K562 (cell line): Measurements from ENCODE around the gene SLAMF7. TPM values are rescaled to one million over a fixed set of nuclear protein-coding genes. Genes with fewer than 3 reads are reported as not detected.

Experiments
- ATAC-seq: fragments of 200-7000 bp; cut with Tn5 transposase; 3 replicates; pipeline ENCODE4 v1.9.1; 2020; ENCODE audit warnings: moderate library complexity
- BruUV-seq: library from RNA; stranded (reverse); fragments of 400-500 nt; replicated peaks from 2 replicates; lab custom pipeline; 2021; lab: Mats Ljungman, UMichigan
- CTCF ChIA-PET: fragments of 300-600 bp; formaldehyde crosslinking; extraction: SDS; loops from one replicate; lab custom pipeline; 2021; ENCODE audit warnings: low intra/inter-chr PET ratio; lab: Yijun Ruan, JAX
- POLR2A ChIA-PET: fragments of 300-600, 350-650 bp; sonication (Branson Sonifier 250); formaldehyde crosslinking; extraction: SDS; loops from one replicate; lab custom pipeline; 2021; ENCODE audit warnings: antibody characterized with exemption, inconsistent platforms; lab: Yijun Ruan, JAX
- DNase-seq, 4 experiments: peaks; one replicate each; pipeline versions ENCODE4 v3.0.0 to v3.0.0-alpha.2; 2011 to 2018; ENCODE audit warnings: low spot score in 3 of 4, mixed read lengths in 3 of 4; ENCODE audit errors: extremely low read depth in 1 of 4
- FAIRE-seq: peaks from 2 replicates; lab custom pipeline; 2011; peaks lifted over from hg19 to GRCh38; lab: Jason Lieb, UNC
- H2AFZ ChIP-seq: 2 replicates; pipeline ENCODE4 v1.6.0; 2011; ENCODE audit warnings: low read depth, low read length, control low read depth, inconsistent platforms
- H3K27ac ChIP-seq: fragments of 200-600 bp; 3 replicates; pipeline ENCODE4 v1.8.0; 2011; ENCODE audit warnings: low read depth, mild to moderate bottlenecking, control low read depth, inconsistent platforms, low read length, moderate library complexity, mixed read lengths; ENCODE audit errors: extremely low read depth
- H3K27me3 ChIP-seq, 2 experiments: fragments of 300-600 bp in 1 of 2; 2 replicates in 1 of 2; 3 replicates in 1 of 2; pipeline versions ENCODE4 v1.6.0 to v1.8.0; 2011; ENCODE audit warnings: inconsistent platforms in 2 of 2, low read length in 2 of 2, mild to moderate bottlenecking in 1 of 2, mixed read lengths in 1 of 2, moderate library complexity in 1 of 2; ENCODE audit not compliant: control insufficient read depth in 2 of 2, insufficient read depth in 2 of 2
- H3K36me3 ChIP-seq: fragments of 300-600 bp; 3 replicates; pipeline ENCODE4 v1.8.0; 2011; ENCODE audit warnings: mild to moderate bottlenecking, low read length, inconsistent platforms; ENCODE audit not compliant: control insufficient read depth, insufficient read depth
- H3K4me1 ChIP-seq, 2 experiments: fragments of 200-600 bp in 1 of 2; replicated peaks in 1 of 2; 2 replicates in 1 of 2; 3 replicates in 1 of 2; pipeline versions ENCODE4 v1.5.1 to v1.8.0; 2011; ENCODE audit warnings: inconsistent platforms in 2 of 2, low read length in 2 of 2, mild to moderate bottlenecking in 1 of 2, mixed read lengths in 1 of 2, moderate library complexity in 1 of 2; ENCODE audit not compliant: control insufficient read depth in 2 of 2, insufficient read depth in 2 of 2
- H3K4me2 ChIP-seq: 2 replicates; pipeline ENCODE4 v1.6.1; 2011; ENCODE audit warnings: low read length, control low read depth, inconsistent platforms, mixed read lengths; ENCODE audit not compliant: insufficient read depth
- H3K4me3 ChIP-seq: fragments of 200-600 bp; sonication (generic), shearing (Covaris generic); 2 replicates; pipeline ENCODE4 v1.5.1; 2016; ENCODE audit warnings: control low read depth, inconsistent platforms
- H3K79me2 ChIP-seq: fragments of 200-600 bp; 3 replicates; pipeline ENCODE4 v1.8.0; 2011; ENCODE audit warnings: low read length, inconsistent platforms; ENCODE audit not compliant: control insufficient read depth, insufficient read depth
- H3K9ac ChIP-seq, 2 experiments: 2 replicates each; pipeline versions ENCODE4 v1.6.0 to v1.6.1; 2011; ENCODE audit warnings: low read depth in 2 of 2, low read length in 2 of 2, control low read depth in 1 of 2, inconsistent platforms in 1 of 2, mild to moderate bottlenecking in 1 of 2, mixed read lengths in 1 of 2; ENCODE audit not compliant: insufficient read depth in 1 of 2
- H3K9me1 ChIP-seq: one replicate; pipeline ENCODE4 v1.6.0; 2011; ENCODE audit warnings: inconsistent platforms, mild to moderate bottlenecking, low read length, moderate library complexity; ENCODE audit not compliant: control insufficient read depth, insufficient read depth
- H3K9me3 ChIP-seq: replicated peaks from 2 replicates; pipeline ENCODE4 v1.5.1; 2011; ENCODE audit warnings: low read depth, low read length, inconsistent platforms; ENCODE audit not compliant: control insufficient read depth, insufficient read depth
- H4K20me1 ChIP-seq: replicated peaks from 2 replicates; pipeline ENCODE4 v1.6.1; 2011; ENCODE audit warnings: low read length, inconsistent platforms, mixed read lengths; ENCODE audit not compliant: control insufficient read depth, insufficient read depth
- KLF10 ChIP-seq: fragments of 250-450 bp; sonication (Bioruptor Pico); IDR thresholded peaks from 2 replicates; pipeline ENCODE4 v1.6.1; 2021; ENCODE audit warnings: matching md5 sums
- MEIS2 ChIP-seq: fragments of 450-650 bp; IDR thresholded peaks from 2 replicates; pipeline ENCODE4 v1.6.1; 2014; ENCODE audit warnings: mild to moderate bottlenecking; ENCODE audit not compliant: partially characterized antibody
- PBX2 ChIP-seq, 2 experiments: IDR thresholded peaks in 1 of 2; conservative IDR thresholded peaks in 1 of 2; 2 replicates each; pipeline ENCODE4 v1.6.1; 2016; ENCODE audit warnings: low read depth in 2 of 2, mild to moderate bottlenecking in 1 of 2, missing compliant biosample characterization in 1 of 2, missing genetic modification characterization in 1 of 2, moderate library complexity in 1 of 2
- RAD51 ChIP-seq: fragments of 450-650 bp; IDR thresholded peaks from 2 replicates; pipeline ENCODE4 v1.7.1; 2016; ENCODE audit warnings: low read depth, mild to moderate bottlenecking, borderline replicate concordance
- TBL1XR1 ChIP-seq, 2 experiments: IDR thresholded peaks; 2 replicates each; pipeline ENCODE4 v1.6.1; 2012; ENCODE audit warnings: improper control_type of control experiment in 2 of 2, low read length in 2 of 2, mild to moderate bottlenecking in 1 of 2
- USF2 ChIP-seq: sonication (generic); formaldehyde crosslinking; IDR thresholded peaks from 2 replicates; pipeline ENCODE4 v1.5.0; 2020; ENCODE audit warnings: missing genetic modification reagents
- ZKSCAN3 ChIP-seq: fragments of 250-450 bp; sonication (Bioruptor Pico); IDR thresholded peaks from 2 replicates; pipeline ENCODE4 v1.4.0; 2020
- ZNF655 ChIP-seq: fragments of 250-450 bp; sonication (Bioruptor Pico); IDR thresholded peaks from 2 replicates; pipeline ENCODE4 v1.5.0; 2021
- WGBS: fragments of 100-300 bp; shearing (Covaris generic); methylation state at CpG from one replicate; pipeline ENCODE4 v1.1.6; 2016; ENCODE audit warnings: low coverage, mixed read lengths; ENCODE audit not compliant: insufficient coverage; ENCODE audit errors: missing lambda C conversion rate; 5-methylcytosine and 5-hydroxymethylcytosine counted together
- in situ Hi-C: fragments of 300-500 bp; cut with MboI; formaldehyde crosslinking; loops from 4 replicates; pipeline ENCODE4 v1.15.0; 2018; ENCODE audit warnings: inconsistent platforms, mixed read lengths
- intact Hi-C: fragments of 100-400 bp; cut with micrococcal nuclease; formaldehyde crosslinking; loops from 2 replicates; pipeline ENCODE4 v1.14.2; 2022
- polyA plus RNA-seq, 8 experiments: library from polyadenylated mRNA; depleted of rRNA in 4 of 8; stranded (reverse) in 5 of 8; unstranded in 3 of 8; fragments of >200 nt; fragmentation: Nextera tagmentation in 2 of 8; fragmentation: Illumina TruSeq in 1 of 8; extraction: Ambion mirVana in 2 of 8; extraction: Trizol in 1 of 8; gene quantifications; 2 replicates each; pipeline versions ENCODE4 v1.2.1 to v1.2.3, GENCODE V29; 2011 to 2014; ENCODE audit warnings: inconsistent platforms in 1 of 8, missing spikeins in 1 of 8
- total RNA-seq, 7 experiments: library from RNA; depleted of rRNA in 6 of 7; stranded (reverse); fragments of >200 nt in 6 of 7; fragmentation: Illumina TruSeq in 2 of 7; extraction: Trizol in 2 of 7; gene quantifications; 2 replicates each; pipeline versions ENCODE4 v1.2.1 to v1.2.3, GENCODE V29; 2011 to 2021; ENCODE audit warnings: low replicate concordance in 1 of 7
- TF ChIP-seq, protein P1 (sequence below): fragments of 450-650 bp; IDR thresholded peaks from 2 replicates; pipeline ENCODE4 v1.6.1; 2017; ENCODE audit warnings: antibody characterized with exemption, mild to moderate bottlenecking

Gene SLAMF7
- total and polyA plus RNA-seq, 9 of the 15 experiments (the other 6 are each of a cell fraction or from before 2014, with no cell fraction given): 0.11 to 1.2 (median 0.22) TPM; not detected in 2

DNA sequence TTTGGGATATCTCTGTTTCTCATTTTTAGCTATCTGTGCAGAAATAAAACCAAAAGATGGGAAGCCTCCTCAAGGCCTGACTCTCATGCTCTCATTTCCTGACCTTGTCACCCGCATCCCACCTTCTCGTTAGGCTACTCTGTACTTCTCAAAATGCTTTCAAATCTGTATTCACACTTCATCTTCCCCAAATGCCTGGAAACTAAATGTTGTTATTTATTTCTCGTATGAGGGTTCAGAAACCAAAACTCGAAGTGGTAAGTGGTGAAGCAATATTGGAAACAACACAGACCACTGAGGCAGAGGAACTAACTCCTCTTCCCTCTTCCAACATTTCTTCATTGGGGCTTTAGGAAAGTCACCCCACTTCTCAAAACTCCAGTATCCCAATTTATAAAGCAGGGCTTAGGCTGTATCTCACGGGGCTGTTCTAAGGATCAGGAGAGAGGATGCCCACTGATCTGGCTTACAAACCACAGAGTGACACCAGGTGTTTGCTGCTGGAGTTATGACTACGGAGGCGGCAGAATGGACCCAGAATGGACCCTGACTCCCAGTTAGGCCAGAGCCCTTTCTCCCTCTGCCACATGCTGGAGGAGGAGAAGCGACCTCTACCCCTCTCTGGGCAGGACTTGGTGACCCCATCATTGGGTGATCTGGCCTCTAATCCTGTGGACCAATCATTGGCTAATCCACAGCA is 3.5 kb downstream of the SLAMF7 start (continued):
- TF ChIP-seq, protein P1, sequence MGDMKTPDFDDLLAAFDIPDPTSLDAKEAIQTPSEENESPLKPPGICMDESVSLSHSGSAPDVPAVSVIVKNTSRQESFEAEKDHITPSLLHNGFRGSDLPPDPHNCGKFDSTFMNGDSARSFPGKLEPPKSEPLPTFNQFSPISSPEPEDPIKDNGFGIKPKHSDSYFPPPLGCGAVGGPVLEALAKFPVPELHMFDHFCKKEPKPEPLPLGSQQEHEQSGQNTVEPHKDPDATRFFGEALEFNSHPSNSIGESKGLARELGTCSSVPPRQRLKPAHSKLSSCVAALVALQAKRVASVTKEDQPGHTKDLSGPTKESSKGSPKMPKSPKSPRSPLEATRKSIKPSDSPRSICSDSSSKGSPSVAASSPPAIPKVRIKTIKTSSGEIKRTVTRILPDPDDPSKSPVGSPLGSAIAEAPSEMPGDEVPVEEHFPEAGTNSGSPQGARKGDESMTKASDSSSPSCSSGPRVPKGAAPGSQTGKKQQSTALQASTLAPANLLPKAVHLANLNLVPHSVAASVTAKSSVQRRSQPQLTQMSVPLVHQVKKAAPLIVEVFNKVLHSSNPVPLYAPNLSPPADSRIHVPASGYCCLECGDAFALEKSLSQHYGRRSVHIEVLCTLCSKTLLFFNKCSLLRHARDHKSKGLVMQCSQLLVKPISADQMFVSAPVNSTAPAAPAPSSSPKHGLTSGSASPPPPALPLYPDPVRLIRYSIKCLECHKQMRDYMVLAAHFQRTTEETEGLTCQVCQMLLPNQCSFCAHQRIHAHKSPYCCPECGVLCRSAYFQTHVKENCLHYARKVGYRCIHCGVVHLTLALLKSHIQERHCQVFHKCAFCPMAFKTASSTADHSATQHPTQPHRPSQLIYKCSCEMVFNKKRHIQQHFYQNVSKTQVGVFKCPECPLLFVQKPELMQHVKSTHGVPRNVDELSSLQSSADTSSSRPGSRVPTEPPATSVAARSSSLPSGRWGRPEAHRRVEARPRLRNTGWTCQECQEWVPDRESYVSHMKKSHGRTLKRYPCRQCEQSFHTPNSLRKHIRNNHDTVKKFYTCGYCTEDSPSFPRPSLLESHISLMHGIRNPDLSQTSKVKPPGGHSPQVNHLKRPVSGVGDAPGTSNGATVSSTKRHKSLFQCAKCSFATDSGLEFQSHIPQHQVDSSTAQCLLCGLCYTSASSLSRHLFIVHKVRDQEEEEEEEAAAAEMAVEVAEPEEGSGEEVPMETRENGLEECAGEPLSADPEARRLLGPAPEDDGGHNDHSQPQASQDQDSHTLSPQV: no peak
- TF ChIP-seq ZKSCAN3 (CRISPR knock-in tag): no peak
- TF ChIP-seq TBL1XR1 (IDR thresholded peaks at IDR 0.05; ENCODE audit: low read length in 2 of 2): no peak

GRCh38 chr1:160743266-160743665 is 4.2 kb downstream of the SLAMF7 start:
- Histone ChIP-seq H3K9me1 (no peaks in the 10 kb centered on the region), H4K20me1 (no peaks in the 10 kb centered on the region), H3K4me3 (no peak overlapping the region), H3K4me2 (peak overlapping the region; percentile 3), H3K79me2 (no peaks in the 10 kb centered on the region), H3K9ac (no peak overlapping the region), H3K27ac (no peak overlapping the region), H3K9me3 (no peaks in the 10 kb centered on the region), H3K4me1 (peaks cover 0 to 10% of the 10 kb centered on the region in 2 experiments; a peak in 2 of 5 replicates), H3K36me3 (no peaks in the 10 kb centered on the region), H3K27me3 (peaks cover 0 to 8% of the 10 kb centered on the region in 2 experiments; a peak in 3 of 5 replicates), H2AFZ (no peak overlapping the region)
- intact Hi-C loops (no loop called here), in situ Hi-C loops (no loop called here)
- ATAC-seq (peak; percentile 61), FAIRE-seq (no peak), DNase-seq (peak in 1 of 4 experiments; percentile 16)
- WGBS: 0% methylated on average over 3 of the region's 3 CpGs
- CTCF ChIA-PET: no interaction called here
- BruUV-seq: no TSS peak
- POLR2A ChIA-PET: interaction anchor here (0.9 kb wide), 1 partner anchor 25 kb away, joined by 3 read pairs; no protein-coding TSS in a partner anchor
- TF ChIP-seq MEIS2 (peak; percentile 20), ZNF655 (CRISPR knock-in tag) (no peak), PBX2 (CRISPR knock-in tag; IDR thresholded peaks at IDR 0.05; ENCODE audit: low read depth) (no peak), PBX2 (tag; conservative IDR thresholded peaks at IDR 0.05; ENCODE audit: low read depth) (peak; percentile 71), RAD51 (peak; percentile 52; the same call in 1 of the 2 replicates), USF2 (CRISPR knock-in tag) (peak; percentile 60; the same call in 1 of the 2 replicates), KLF10 (no peak)
